Measurements from ENCODE around the gene UGT1A1.

DNA sequence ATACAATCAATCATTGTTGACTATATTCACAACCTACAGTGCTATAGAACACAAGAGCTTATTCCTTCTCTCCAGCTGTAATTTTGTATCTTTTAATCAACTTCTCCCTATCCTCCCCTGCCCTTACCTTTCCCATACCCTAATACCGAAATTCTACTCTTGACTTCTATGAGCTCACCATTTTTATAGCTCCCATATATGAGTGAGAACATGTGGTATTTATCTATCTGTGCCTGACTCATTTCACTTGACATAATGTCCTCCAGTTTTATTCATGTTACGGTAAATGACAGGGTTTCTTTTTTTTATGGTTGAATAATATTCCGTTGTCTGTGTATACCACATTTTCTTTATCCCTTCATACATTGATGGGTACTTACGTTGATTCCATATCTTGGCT lies 20.7 kb downstream of the UGT1A1 start:
- no peak for TF ChIP-seq EZH2 (IDR thresholded peaks at IDR 0.05; ENCODE audit: borderline replicate concordance, low read depth, low read length, severe bottlenecking)
- TF ChIP-seq CTCF (IDR thresholded peaks at IDR 0.05; ENCODE audit: extremely low read depth in 1 of 2, insufficient read depth in 1 of 2, low read depth in 1 of 2, low read length in 2 of 2) = no peak
- TF ChIP-seq POLR2AphosphoS5 (IDR thresholded peaks at IDR 0.05; ENCODE audit: insufficient read depth, low read depth, low read length) = no peak
- TF ChIP-seq GATA2 (IDR thresholded peaks at IDR 0.05; ENCODE audit: insufficient read depth, insufficient read length, low read depth, low read length) = no peak

Data from endothelial cell of umbilical vein (primary cell).